Measurements from ENCODE around the gene CHDH.

DNA sequence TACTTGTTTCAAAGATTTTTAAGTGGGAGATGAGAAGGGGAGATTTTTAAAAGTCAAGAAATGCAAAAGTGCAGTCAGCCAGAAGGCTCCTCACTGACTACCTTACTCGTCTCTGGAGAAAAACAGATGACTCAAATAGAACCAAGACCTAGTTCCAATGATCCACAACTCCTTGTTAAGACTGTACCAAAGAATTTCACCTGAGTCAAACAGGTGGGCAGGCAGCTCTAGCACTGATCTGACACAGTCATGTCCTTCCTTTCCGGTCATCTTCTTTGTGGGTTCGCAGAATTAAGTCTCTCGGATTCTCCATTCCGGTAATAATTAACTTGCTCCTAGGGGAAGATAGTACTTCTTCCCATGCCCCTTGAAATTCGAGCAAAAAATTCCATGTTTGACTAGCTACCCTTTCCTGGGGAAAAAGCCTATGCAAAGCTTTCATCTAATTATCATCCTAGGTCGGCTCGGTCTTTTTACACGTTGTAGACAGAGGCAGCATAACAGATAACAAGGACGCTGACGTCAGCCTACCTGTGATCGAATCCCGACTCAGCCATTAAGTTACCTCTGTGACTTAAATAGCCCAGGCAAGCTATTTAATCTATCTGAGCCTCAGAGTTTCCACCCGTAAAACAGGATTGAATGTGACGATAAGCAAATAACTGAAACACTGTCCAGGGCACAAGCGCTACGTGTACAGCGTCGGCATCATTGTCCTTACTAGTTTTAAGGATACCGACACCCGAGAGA lies 44.7 kb upstream of the CHDH start:
- TF ChIP-seq POLR2A (IDR thresholded peaks at IDR 0.05) (no peak), EP300 (IDR thresholded peaks at IDR 0.05) (no peak)
- TF ChIP-seq, protein P1, sequence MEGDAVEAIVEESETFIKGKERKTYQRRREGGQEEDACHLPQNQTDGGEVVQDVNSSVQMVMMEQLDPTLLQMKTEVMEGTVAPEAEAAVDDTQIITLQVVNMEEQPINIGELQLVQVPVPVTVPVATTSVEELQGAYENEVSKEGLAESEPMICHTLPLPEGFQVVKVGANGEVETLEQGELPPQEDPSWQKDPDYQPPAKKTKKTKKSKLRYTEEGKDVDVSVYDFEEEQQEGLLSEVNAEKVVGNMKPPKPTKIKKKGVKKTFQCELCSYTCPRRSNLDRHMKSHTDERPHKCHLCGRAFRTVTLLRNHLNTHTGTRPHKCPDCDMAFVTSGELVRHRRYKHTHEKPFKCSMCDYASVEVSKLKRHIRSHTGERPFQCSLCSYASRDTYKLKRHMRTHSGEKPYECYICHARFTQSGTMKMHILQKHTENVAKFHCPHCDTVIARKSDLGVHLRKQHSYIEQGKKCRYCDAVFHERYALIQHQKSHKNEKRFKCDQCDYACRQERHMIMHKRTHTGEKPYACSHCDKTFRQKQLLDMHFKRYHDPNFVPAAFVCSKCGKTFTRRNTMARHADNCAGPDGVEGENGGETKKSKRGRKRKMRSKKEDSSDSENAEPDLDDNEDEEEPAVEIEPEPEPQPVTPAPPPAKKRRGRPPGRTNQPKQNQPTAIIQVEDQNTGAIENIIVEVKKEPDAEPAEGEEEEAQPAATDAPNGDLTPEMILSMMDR (IDR thresholded peaks at IDR 0.05): no peak
